WTC11 (cell line): Measurements from ENCODE around the gene HILPDA. TPM values are rescaled to one million over a fixed set of nuclear protein-coding genes. Genes with fewer than 3 reads are reported as not detected.

Experiments used
- ATAC-seq: fragments of 200-7000 bp; cut with Tn5 transposase; 2 replicates; pipeline ENCODE4 v1.10.0; 2021; ENCODE audit warnings: mild to moderate bottlenecking, moderate library complexity
- CTCF ChIA-PET: fragments of 300-600 bp; sonication (Branson Sonifier 250); formaldehyde crosslinking; loops from one replicate; lab custom pipeline; 2021; ENCODE audit warnings: antibody characterized with exemption; lab: Charles Lee
- POLR2A ChIA-PET: fragments of 350-600 bp; sonication (Branson Sonifier 250); formaldehyde crosslinking; loops from one replicate; lab custom pipeline; 2021; ENCODE audit warnings: antibody characterized with exemption; lab: Charles Lee
- DNase-seq: peaks from one replicate; pipeline ENCODE4 v3.0.0; 2021; ENCODE audit warnings: low spot score
- H3K27ac Mint-ChIP-seq: 2 replicates; pipeline ENCODE4 v1.8.0; 2021; ENCODE audit warnings: mixed read lengths
- H3K27me3 Mint-ChIP-seq: 2 replicates; pipeline ENCODE4 v1.8.0; 2021; ENCODE audit warnings: low read depth, mild to moderate bottlenecking, moderate library complexity, mixed read lengths
- H3K36me3 Mint-ChIP-seq: 2 replicates; pipeline ENCODE4 v1.8.0; 2021; ENCODE audit warnings: mixed read lengths
- H3K4me1 Mint-ChIP-seq: 2 replicates; pipeline ENCODE4 v1.8.0; 2022; ENCODE audit warnings: mixed read lengths
- H3K4me3 Mint-ChIP-seq: 2 replicates; pipeline ENCODE4 v1.8.0; 2021; ENCODE audit warnings: mild to moderate bottlenecking, moderate library complexity, mixed read lengths
- H3K9me3 Mint-ChIP-seq: 2 replicates; pipeline ENCODE4 v1.8.0; 2021; ENCODE audit warnings: mixed read lengths
- AR ChIP-seq: fragments of 250-450 bp; sonication (Bioruptor Pico); IDR thresholded peaks from 2 replicates; pipeline ENCODE4 v1.9.0; 2021; ENCODE audit warnings: mild to moderate bottlenecking
- CTCF ChIP-seq: fragments of 200-600 bp; IDR thresholded peaks from 2 replicates; pipeline ENCODE4 v1.8.0; 2022; ENCODE audit warnings: antibody characterized with exemption
- E2F1 ChIP-seq: sonication (generic); formaldehyde crosslinking; IDR thresholded peaks from 2 replicates; pipeline ENCODE4 v1.8.0; 2022; ENCODE audit warnings: mild to moderate bottlenecking, missing genetic modification reagents
- E2F4 ChIP-seq: sonication (generic); formaldehyde crosslinking; IDR thresholded peaks from 2 replicates; pipeline ENCODE4 v1.8.1; 2022; ENCODE audit warnings: low read depth, mild to moderate bottlenecking, moderate library complexity, missing genetic modification reagents, borderline replicate concordance
- EMX1 ChIP-seq: fragments of 250-450 bp; sonication (Bioruptor Pico); IDR thresholded peaks from 2 replicates; pipeline ENCODE4 v1.8.0; 2021; ENCODE audit warnings: mild to moderate bottlenecking
- FOXP1 ChIP-seq: sonication (generic); formaldehyde crosslinking; IDR thresholded peaks from 2 replicates; pipeline ENCODE4 v1.8.0; 2022; ENCODE audit warnings: missing genetic modification reagents, mild to moderate bottlenecking, moderate library complexity, borderline replicate concordance
- IRF1 ChIP-seq: sonication (generic); formaldehyde crosslinking; IDR thresholded peaks from 2 replicates; pipeline ENCODE4 v1.8.0; 2023; ENCODE audit warnings: missing genetic modification reagents
- MLX ChIP-seq: sonication (generic); formaldehyde crosslinking; IDR thresholded peaks from 2 replicates; pipeline ENCODE4 v1.8.1; 2023; ENCODE audit warnings: mild to moderate bottlenecking, missing genetic modification reagents, moderate library complexity
- NR3C1 ChIP-seq: sonication (generic); formaldehyde crosslinking; conservative IDR thresholded peaks from 2 replicates; pipeline ENCODE4 v1.8.1; 2023; ENCODE audit warnings: low read depth, mild to moderate bottlenecking, missing genetic modification reagents
- PREB ChIP-seq: sonication (generic); formaldehyde crosslinking; IDR thresholded peaks from 2 replicates; pipeline ENCODE4 v1.8.1; 2022; ENCODE audit warnings: mild to moderate bottlenecking, missing genetic modification reagents, moderate library complexity, borderline replicate concordance
- RORB ChIP-seq: fragments of 250-450 bp; sonication (Bioruptor Pico); IDR thresholded peaks from 2 replicates; pipeline ENCODE4 v1.9.0; 2021; ENCODE audit warnings: mild to moderate bottlenecking
- TP53 ChIP-seq: sonication (generic); formaldehyde crosslinking; IDR thresholded peaks from 2 replicates; pipeline ENCODE4 v1.8.1; 2023; ENCODE audit warnings: mild to moderate bottlenecking, missing genetic modification reagents
- ZNF121 ChIP-seq: sonication (generic); formaldehyde crosslinking; IDR thresholded peaks from 2 replicates; pipeline ENCODE4 v1.8.0; 2023; ENCODE audit warnings: missing genetic modification reagents
- ZNF232 ChIP-seq: sonication (generic); formaldehyde crosslinking; IDR thresholded peaks from 2 replicates; pipeline ENCODE4 v1.8.0; 2022; ENCODE audit warnings: mild to moderate bottlenecking, missing genetic modification reagents
- ZNF423 ChIP-seq: fragments of 250-450 bp; sonication (Bioruptor Pico); IDR thresholded peaks from 2 replicates; pipeline ENCODE4 v2.1.2; 2022; ENCODE audit warnings: mild to moderate bottlenecking, moderate library complexity
- ZNF671 ChIP-seq: fragments of 250-450 bp; sonication (Bioruptor Pico); IDR thresholded peaks from 2 replicates; pipeline ENCODE4 v1.8.0; 2021; ENCODE audit warnings: mild to moderate bottlenecking
- ZSCAN18 ChIP-seq: fragments of 250-450 bp; sonication (Bioruptor Pico); IDR thresholded peaks from 2 replicates; pipeline ENCODE4 v2.1.2; 2022; ENCODE audit warnings: mild to moderate bottlenecking, moderate library complexity
- total RNA-seq: library from RNA; stranded (reverse); gene quantifications from 3 replicates; pipeline ENCODE4 v1.2.3, GENCODE V29; 2021

Gene HILPDA
- total RNA-seq, 1 experiment from 2014 or later = 28.7 TPM

- no peak for TF ChIP-seq MLX (CRISPR knock-in tag)
- no peak for TF ChIP-seq ZNF423 (CRISPR knock-in tag)
- TF ChIP-seq TP53 (CRISPR knock-in tag) = no peak
- TF ChIP-seq IRF1 (CRISPR knock-in tag) = no peak
- no peak for TF ChIP-seq RORB (CRISPR knock-in tag)
- TF ChIP-seq ZNF121 = no peak
- TF ChIP-seq AR (CRISPR knock-in tag) = no peak
- no peak for TF ChIP-seq EMX1 (CRISPR knock-in tag)
- no peak for TF ChIP-seq E2F1
- TF ChIP-seq FOXP1 (CRISPR knock-in tag) = no peak
- TF ChIP-seq ZNF671 (CRISPR knock-in tag) = no peak
Measured at GRCh38 chr7:128422842-128423241, 32.8 kb upstream of the HILPDA start (continued).

- Mint-ChIP-seq H3K36me3 (no peaks in the 10 kb centered on the region), H3K4me1 (no peaks in the 10 kb centered on the region), H3K4me3 (no peak overlapping the region), H3K27ac (no peak overlapping the region), H3K27me3 (no peaks in the 10 kb centered on the region), H3K9me3 (no peaks in the 10 kb centered on the region)
- TF ChIP-seq PREB (CRISPR knock-in tag) (no peak), ZNF232 (CRISPR knock-in tag) (no peak)
- DNase-seq (no peak), ATAC-seq (no peak)
- ChIA-PET CTCF (interaction anchor here (0.7 to 7.1 kb wide), 13 partner anchors 9 to 78 kb away, joined by 3 to 199 read pairs (median 23); partner anchors contain the start of gene IMPDH1), POLR2A (no interaction called here)
Measured at GRCh38 chr7:128424686-128425275, 30.9 kb upstream of the HILPDA start.

- no peak overlapping the region for H3K4me3 Mint-ChIP-seq
- H3K27ac Mint-ChIP-seq = no peak overlapping the region
- ChIA-PET POLR2A (no interaction called here), CTCF (interaction anchor here (0.6 to 7.1 kb wide), 22 partner anchors 9 to 539 kb away, joined by 3 to 199 read pairs (median 12); partner anchors contain the start of genes HILPDA, IMPDH1 and METTL2B)
- H3K9me3 Mint-ChIP-seq = no peaks in the 10 kb centered on the region
- peak; percentile 91 for DNase-seq
- H3K36me3 Mint-ChIP-seq = no peaks in the 10 kb centered on the region
- no peak for TF ChIP-seq E2F4
- no peak for TF ChIP-seq NR3C1 (CRISPR knock-in tag)
- no peak for TF ChIP-seq E2F1
- TF ChIP-seq ZSCAN18 (CRISPR knock-in tag) = no peak
- TF ChIP-seq CTCF = peak; percentile 94
- no peak for TF ChIP-seq PREB (CRISPR knock-in tag)
- H3K27me3 Mint-ChIP-seq = no peaks in the 10 kb centered on the region
- H3K4me1 Mint-ChIP-seq = peaks cover 2% of the 10 kb centered on the region; the same call in 1 of the 2 replicates
- peak; percentile 67 for ATAC-seq
Measured at GRCh38 chr7:128425850-128426249, 29.8 kb upstream of the HILPDA start.
